ENCODE data around the gene MANBA. TPM values are rescaled to one million over a fixed set of nuclear protein-coding genes. Genes with fewer than 3 reads are reported as not detected.

Gene MANBA
- total and polyA plus RNA-seq, 9 donors: 15.6 to 32.7 (median 24.5) TPM

- 39 to 57% (median 42%) methylated on average over 9 of the region's 9 CpGs for WGBS, 3 donors
- no peak for TF ChIP-seq EP300 (IDR thresholded peaks at IDR 0.05)
- TF ChIP-seq POLR2A (IDR thresholded peaks at IDR 0.05): no peak
- no peak for TF ChIP-seq CTCF (IDR thresholded peaks at IDR 0.05)
- no peak overlapping the region for H3K27ac ChIP-seq
- H3K27me3 ChIP-seq: no peaks in the 10 kb centered on the region
- no peaks in the 10 kb centered on the region for H3K9me3 ChIP-seq
- intact Hi-C loops (cut with DNase I): loop anchor here in 1 of 4 donors (10.0 kb wide), 1 partner anchor 172 kb away; no protein-coding TSS in a partner anchor
- H3K36me3 ChIP-seq: no peaks in the 10 kb centered on the region
- no peak overlapping the region for H3K4me3 ChIP-seq
- DNase-seq: no peak
- H3K4me1 ChIP-seq (ENCODE audit: insufficient read depth): no peaks in the 10 kb centered on the region
These were observed 144.1 kb downstream of the MANBA start for GRCh38 chr4:102616636-102617035.

DNA sequence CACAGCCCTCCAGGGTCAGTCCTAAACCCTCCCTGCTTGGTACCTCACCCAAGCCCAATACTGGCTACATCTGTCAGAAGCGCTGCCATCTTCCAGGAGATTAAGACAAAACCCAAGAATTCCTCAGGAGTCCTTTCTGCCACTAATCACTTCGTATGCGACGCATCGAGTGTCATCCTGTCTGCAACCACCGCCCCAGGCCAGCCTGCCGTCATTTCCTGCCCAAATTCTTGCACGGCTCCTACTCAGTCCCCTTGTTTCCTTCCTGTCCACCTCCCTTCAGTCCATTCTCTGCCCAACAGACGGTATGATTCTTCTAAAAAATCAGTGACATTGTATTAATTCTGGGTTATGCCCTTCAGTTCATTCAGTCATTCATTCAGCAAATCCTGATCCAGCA is 146.0 kb downstream of the MANBA start:
- TF ChIP-seq POLR2A (IDR thresholded peaks at IDR 0.05) (no peak), CTCF (IDR thresholded peaks at IDR 0.05) (no peak), EP300 (IDR thresholded peaks at IDR 0.05) (no peak)
- no peaks in the 10 kb centered on the region for H3K4me1 ChIP-seq (ENCODE audit: insufficient read depth)
- 85 to 91% (median 88%) methylated on average over 9 of the region's 9 CpGs for WGBS, 3 donors
- no peaks in the 10 kb centered on the region for H3K9me3 ChIP-seq
- no peaks in the 10 kb centered on the region for H3K36me3 ChIP-seq
- no peak for DNase-seq
- no peak overlapping the region for H3K27ac ChIP-seq
- intact Hi-C loops (cut with DNase I): loop anchor here in 1 of 4 donors (10.0 kb wide), 1 partner anchor 170 kb away; no protein-coding TSS in a partner anchor
- no peak overlapping the region for H3K4me3 ChIP-seq
- H3K27me3 ChIP-seq: no peaks in the 10 kb centered on the region

DNA sequence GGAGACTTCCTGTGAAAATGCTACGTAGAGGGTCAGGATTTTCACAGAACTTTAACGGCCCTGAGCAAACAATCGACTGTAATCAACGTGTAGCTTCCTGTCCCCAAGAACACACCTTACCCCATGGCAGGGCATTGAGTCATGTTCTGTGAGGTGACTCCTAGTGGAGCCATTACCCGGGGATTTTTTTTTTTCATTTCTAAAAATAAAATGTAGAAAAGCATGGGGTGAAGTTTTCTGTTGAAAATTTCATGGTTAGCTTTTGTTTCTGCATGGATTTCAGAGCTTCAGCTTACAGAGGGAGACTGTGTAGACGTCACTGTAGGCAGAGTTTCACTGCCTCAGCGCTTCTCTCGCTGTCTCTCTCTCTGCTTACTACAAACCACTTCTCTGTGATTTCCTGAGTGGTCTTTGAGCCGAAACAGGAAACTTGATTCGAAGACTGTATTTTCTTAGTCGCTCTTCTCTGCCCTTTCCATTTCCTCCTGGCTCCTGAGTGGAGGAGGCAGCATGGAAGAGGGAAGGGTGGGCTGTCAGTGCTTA is 147.9 kb downstream of the MANBA start:
- H3K36me3 ChIP-seq: no peaks in the 10 kb centered on the region

GRCh38 chr4:102612210-102612609 is 148.6 kb downstream of the MANBA start:
- Histone ChIP-seq H3K4me1 (ENCODE audit: insufficient read depth) (no peaks in the 10 kb centered on the region), H3K36me3 (no peaks in the 10 kb centered on the region), H3K9me3 (no peaks in the 10 kb centered on the region), H3K27ac (no peak overlapping the region), H3K4me3 (no peak overlapping the region), H3K27me3 (no peaks in the 10 kb centered on the region)
- intact Hi-C loops (cut with DNase I): loop anchor here in 1 of 4 donors (10.0 kb wide), 1 partner anchor 167 kb away; no protein-coding TSS in a partner anchor
- no peak for DNase-seq
- 94 to 96% (median 94%) methylated on average over 2 of the region's 2 CpGs for WGBS, 3 donors
- TF ChIP-seq POLR2A (IDR thresholded peaks at IDR 0.05): no peak
- no peak for TF ChIP-seq EP300 (IDR thresholded peaks at IDR 0.05)
- TF ChIP-seq CTCF (IDR thresholded peaks at IDR 0.05): no peak

More for the DNA sequence above, 147.9 kb downstream of the MANBA start:
- TF ChIP-seq EP300 (IDR thresholded peaks at IDR 0.05): no peak
- no peak for TF ChIP-seq CTCF (IDR thresholded peaks at IDR 0.05)
- no peak for TF ChIP-seq POLR2A (IDR thresholded peaks at IDR 0.05)
- intact Hi-C loops (cut with DNase I): loop anchor here in 1 of 4 donors (10.0 kb wide), 1 partner anchor 168 kb away; no protein-coding TSS in a partner anchor
- Histone ChIP-seq H3K4me3 (no peak overlapping the region), H3K27ac (no peak overlapping the region), H3K9me3 (no peaks in the 10 kb centered on the region), H3K4me1 (ENCODE audit: insufficient read depth) (no peaks in the 10 kb centered on the region), H3K27me3 (no peaks in the 10 kb centered on the region)
- no peak for DNase-seq
- 78 to 87% (median 86%) methylated on average over 11 of the region's 11 CpGs for WGBS, 3 donors

Data from ovary (tissue), 9 donors.